ENCODE measurements around the gene DNMT1. TPM values are rescaled to one million over a fixed set of nuclear protein-coding genes. Genes with fewer than 3 reads are reported as not detected.

The DNMT1 gene
- total RNA-seq, 2 donors from 2014 or later: 17.9 to 36.6 TPM

DNA sequence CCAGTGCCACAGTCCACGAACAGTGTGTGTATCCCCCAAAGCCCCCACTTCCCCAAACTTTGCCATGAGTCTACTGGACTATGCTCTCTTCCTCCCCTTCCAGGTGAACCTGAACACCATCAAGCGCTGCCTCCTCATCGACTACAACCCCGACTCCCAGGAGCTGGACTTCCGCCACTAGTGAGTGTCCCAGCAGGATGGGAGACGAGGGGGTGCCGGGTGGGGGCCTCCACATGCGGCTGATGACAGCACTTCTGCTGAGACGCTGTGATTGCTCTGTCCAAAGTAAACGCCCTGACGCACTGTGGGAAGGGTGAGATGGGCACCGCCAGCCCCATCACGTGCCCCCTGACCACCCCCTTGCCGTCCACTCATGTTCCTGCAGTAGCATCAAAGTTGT, 85.2 kb downstream of the DNMT1 start:
- DNase-seq: no peak

DNA sequence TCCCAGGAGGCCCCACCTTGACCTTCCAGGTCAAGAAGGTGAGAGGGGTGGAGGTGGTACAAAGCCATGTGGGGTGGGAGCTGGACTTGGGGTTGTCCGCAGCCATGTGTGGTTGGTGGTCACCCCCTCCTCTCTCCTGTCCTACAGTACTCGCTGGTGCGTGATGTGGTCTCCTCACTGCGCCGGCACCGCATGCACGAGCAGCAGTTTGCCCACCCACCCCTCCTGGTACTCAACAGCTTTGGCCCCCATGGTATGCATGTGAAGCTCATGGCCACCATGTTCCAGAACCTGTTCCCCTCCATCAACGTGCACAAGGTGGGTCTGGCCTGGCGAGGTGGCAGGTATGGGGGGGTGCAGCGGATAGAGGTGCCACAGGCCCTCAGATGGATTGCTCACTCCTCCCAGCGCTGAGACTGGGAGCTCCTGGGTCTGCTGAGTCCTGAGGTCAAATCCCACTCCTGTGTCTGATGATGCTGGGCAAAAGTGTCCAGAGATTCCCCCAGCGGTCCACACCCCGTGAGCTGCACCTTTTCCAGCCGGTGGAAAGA, 86.9 kb downstream of the DNMT1 start:
- DNase-seq (no peak), ATAC-seq (no peak)
- no peak overlapping the region for H3K27ac ChIP-seq
- no peaks in the 10 kb centered on the region for H3K27me3 ChIP-seq
- peaks cover 24 to 30% of the 10 kb centered on the region in 2 donors for H3K36me3 ChIP-seq (replicated peaks in 1 of 2; ENCODE audit: insufficient read depth in 1 of 2, low read depth in 2 of 2)
- peaks cover 28% of the 10 kb centered on the region for H3K4me1 ChIP-seq
- H3K4me3 ChIP-seq: no peak overlapping the region
- TF ChIP-seq POLR2A (IDR thresholded peaks at IDR 0.05): no peak
- TF ChIP-seq, protein P1, sequence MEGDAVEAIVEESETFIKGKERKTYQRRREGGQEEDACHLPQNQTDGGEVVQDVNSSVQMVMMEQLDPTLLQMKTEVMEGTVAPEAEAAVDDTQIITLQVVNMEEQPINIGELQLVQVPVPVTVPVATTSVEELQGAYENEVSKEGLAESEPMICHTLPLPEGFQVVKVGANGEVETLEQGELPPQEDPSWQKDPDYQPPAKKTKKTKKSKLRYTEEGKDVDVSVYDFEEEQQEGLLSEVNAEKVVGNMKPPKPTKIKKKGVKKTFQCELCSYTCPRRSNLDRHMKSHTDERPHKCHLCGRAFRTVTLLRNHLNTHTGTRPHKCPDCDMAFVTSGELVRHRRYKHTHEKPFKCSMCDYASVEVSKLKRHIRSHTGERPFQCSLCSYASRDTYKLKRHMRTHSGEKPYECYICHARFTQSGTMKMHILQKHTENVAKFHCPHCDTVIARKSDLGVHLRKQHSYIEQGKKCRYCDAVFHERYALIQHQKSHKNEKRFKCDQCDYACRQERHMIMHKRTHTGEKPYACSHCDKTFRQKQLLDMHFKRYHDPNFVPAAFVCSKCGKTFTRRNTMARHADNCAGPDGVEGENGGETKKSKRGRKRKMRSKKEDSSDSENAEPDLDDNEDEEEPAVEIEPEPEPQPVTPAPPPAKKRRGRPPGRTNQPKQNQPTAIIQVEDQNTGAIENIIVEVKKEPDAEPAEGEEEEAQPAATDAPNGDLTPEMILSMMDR (IDR thresholded peaks at IDR 0.05): no peak
- intact Hi-C loops (cut with DNase I): no loop called here
- 82 to 96% methylated on average over 10 to 12 of the region's 14 CpGs for WGBS, 2 donors
- no peaks in the 10 kb centered on the region for H3K9me3 ChIP-seq

More for the DNA sequence above, 85.2 kb downstream of the DNMT1 start:
- ATAC-seq: no peak
- H3K27me3 ChIP-seq: no peaks in the 10 kb centered on the region
- H3K4me3 ChIP-seq: no peak overlapping the region
- no peak overlapping the region for H3K27ac ChIP-seq
- peaks cover 36% of the 10 kb centered on the region for H3K4me1 ChIP-seq
- 88 to 96% methylated on average over 11 to 14 of the region's 14 CpGs for WGBS, 2 donors
- peaks cover 24 to 30% of the 10 kb centered on the region in 2 donors for H3K36me3 ChIP-seq (replicated peaks in 1 of 2; ENCODE audit: insufficient read depth in 1 of 2, low read depth in 2 of 2)
- TF ChIP-seq, protein P1 (IDR thresholded peaks at IDR 0.05): no peak
- no peak for TF ChIP-seq POLR2A (IDR thresholded peaks at IDR 0.05)
- intact Hi-C loops (cut with DNase I): no loop called here
- no peaks in the 10 kb centered on the region for H3K9me3 ChIP-seq

DNA sequence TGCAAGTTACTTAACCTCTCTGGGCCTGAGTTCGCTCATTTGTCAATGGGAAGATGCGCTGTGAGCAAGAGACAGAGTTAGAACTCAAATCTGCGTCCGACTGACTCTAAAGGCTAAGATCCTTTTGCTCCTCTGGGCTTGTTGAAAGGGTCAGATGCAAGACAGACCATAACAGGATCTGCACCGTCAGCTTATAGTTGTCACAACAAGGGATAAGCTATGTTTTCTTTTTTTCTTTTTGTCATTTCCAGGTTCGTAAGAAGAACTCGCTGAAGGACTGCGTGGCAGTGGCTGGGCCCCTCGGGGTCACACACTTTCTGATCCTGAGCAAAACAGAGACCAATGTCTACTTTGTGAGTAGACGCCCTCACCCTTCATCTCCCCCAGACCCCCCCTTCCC, 87.5 kb downstream of the DNMT1 start:
- TF ChIP-seq POLR2A (IDR thresholded peaks at IDR 0.05): no peak
- TF ChIP-seq, protein P1 (IDR thresholded peaks at IDR 0.05): no peak
- Histone ChIP-seq H3K27ac (no peak overlapping the region), H3K4me3 (peak overlapping the region in 1 of 2 donors; percentile 54), H3K9me3 (no peaks in the 10 kb centered on the region), H3K36me3 (replicated peaks in 1 of 2; ENCODE audit: insufficient read depth in 1 of 2, low read depth in 2 of 2) (peaks cover 24 to 30% of the 10 kb centered on the region in 2 donors), H3K4me1 (peaks cover 22% of the 10 kb centered on the region), H3K27me3 (no peaks in the 10 kb centered on the region)
- DNase-seq: no peak
- intact Hi-C loops (cut with DNase I): no loop called here
- WGBS, 2 donors: 75 to 86% methylated on average over 10 of the region's 10 CpGs
- ATAC-seq: no peak

DNA sequence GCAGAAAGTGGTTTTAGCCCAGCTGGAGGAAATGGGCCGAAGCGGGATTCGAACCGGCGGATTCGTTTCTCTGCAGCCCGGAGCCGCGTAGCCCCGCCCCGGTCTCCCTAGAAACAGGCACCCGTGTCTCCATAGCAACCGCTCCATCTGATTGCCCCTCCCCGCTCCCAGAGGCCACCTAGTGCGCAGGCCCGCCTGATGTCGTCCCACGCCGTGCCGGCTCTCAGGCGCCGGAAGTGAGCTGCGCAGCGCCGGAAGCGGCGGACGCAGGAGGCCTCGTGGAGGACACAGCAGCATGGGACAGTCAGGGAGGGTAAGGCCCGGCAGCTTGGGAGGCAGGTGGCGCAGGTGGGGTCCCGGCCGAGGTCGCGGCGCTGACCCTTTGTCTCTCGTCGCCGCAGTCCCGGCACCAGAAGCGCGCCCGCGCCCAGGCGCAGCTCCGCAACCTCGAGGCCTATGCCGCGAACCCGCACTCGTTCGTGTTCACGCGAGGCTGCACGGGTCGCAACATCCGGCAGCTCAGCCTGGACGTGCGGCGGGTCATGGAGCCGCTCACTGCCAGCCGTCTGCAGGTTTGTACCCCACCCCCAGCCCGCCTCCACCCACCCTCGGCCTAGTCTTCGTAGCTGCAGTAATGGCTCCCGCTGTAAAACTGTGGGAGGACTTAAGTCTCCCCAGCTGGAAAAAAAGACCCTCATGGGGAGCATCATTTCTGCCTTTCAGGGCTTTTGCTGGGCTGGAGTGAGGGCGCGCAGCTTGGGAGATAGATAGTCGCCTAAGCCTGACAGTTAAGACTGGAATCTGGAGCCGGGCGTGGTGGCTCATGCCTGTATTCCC, 88.4 kb downstream of the DNMT1 start, which contains the start of gene PPAN:
PPAN (plus strand) TSS at position 263 of the 837 bp plus-strand sequence; CDS start at position 296, 33 bp downstream.
- intact Hi-C loops (cut with DNase I): no loop called here
- peak within 1 kb of the TSS; percentile 54 to 62 for H3K4me3 ChIP-seq
- whole genome bisulfite sequencing, 2 donors: 1 to 5% methylated on average over 20 to 58 of the region's 71 CpGs
- H3K27me3 ChIP-seq: no peaks in the 10 kb centered on the region
- TF ChIP-seq POLR2A (IDR thresholded peaks at IDR 0.05): peak in 2 of 3 donors; percentile 76 to 77
- TF ChIP-seq, protein P1 (IDR thresholded peaks at IDR 0.05): peak in 1 of 7 experiments; percentile 11
- DNase-seq (peak; percentile 99 to 100 (median 99)), ATAC-seq (peak; percentile 99)
- no peaks in the 10 kb centered on the region for H3K9me3 ChIP-seq
- peaks cover 21% of the 10 kb centered on the region for H3K4me1 ChIP-seq
- H3K27ac ChIP-seq: peak within 1 kb of the TSS in 3 of 4 donors; percentile 34 to 79 (median 70)
- H3K36me3 ChIP-seq (replicated peaks in 1 of 2; ENCODE audit: insufficient read depth in 1 of 2, low read depth in 2 of 2): peaks cover 24 to 28% of the 10 kb centered on the region in 2 donors

All from body of pancreas (tissue), 4 donors.